ENCODE measurements around the gene FARSA.

GRCh38 chr19:12969292-12969988 lies 35.9 kb upstream of the FARSA start, which contains the start of gene DAND5:
- TF ChIP-seq CTCF (IDR thresholded peaks at IDR 0.05) (no peak), POLR2A (IDR thresholded peaks at IDR 0.05) (no peak)

Measured in prostate gland (tissue), 2 donors.